ENCODE data around the gene RASL10B.

Gene RASL10B

GRCh38 chr17:35778641-35779196 is 47.3 kb downstream of the RASL10B start:
- Histone ChIP-seq H3K79me2 (ENCODE audit: insufficient read depth, low read length) (no peaks in the 10 kb centered on the region), H3K9me3 (ENCODE audit: insufficient read depth, low read length) (no peaks in the 10 kb centered on the region), H3K27me3 (ENCODE audit: low read length) (no peaks in the 10 kb centered on the region), H4K20me1 (ENCODE audit: low read depth, low read length) (no peaks in the 10 kb centered on the region), H3K27ac (ENCODE audit: low read depth, low read length) (no peak overlapping the region), H3K36me3 (ENCODE audit: low read length) (no peaks in the 10 kb centered on the region), H3K9me2 (replicated peaks; ENCODE audit: insufficient read depth, low read length) (no peaks in the 10 kb centered on the region), H2AFZ (ENCODE audit: low read depth, low read length, severe bottlenecking) (no peak overlapping the region), H3K4me2 (ENCODE audit: low read depth, low read length, poor library complexity, severe bottlenecking) (no peak overlapping the region), H3K4me3 (ENCODE audit: insufficient read depth, low read length, poor library complexity, severe bottlenecking) (no peak overlapping the region), H3K9ac (ENCODE audit: low read length) (no peak overlapping the region), H3F3A (ENCODE audit: insufficient read depth) (no peaks in the 10 kb centered on the region)
- TF ChIP-seq EZH2phosphoT487 (conservative IDR thresholded peaks at IDR 0.05; ENCODE audit: low read length) = no peak
- TF ChIP-seq CTCF (IDR thresholded peaks at IDR 0.05; ENCODE audit: insufficient read depth, low read length, poor library complexity, severe bottlenecking) = no peak

- no peaks in the 10 kb centered on the region for H3F3A ChIP-seq (ENCODE audit: insufficient read depth)
- H3K9ac ChIP-seq (ENCODE audit: low read length) = no peak overlapping the region
- H3K79me2 ChIP-seq (ENCODE audit: insufficient read depth, low read length) = no peaks in the 10 kb centered on the region
- H3K4me2 ChIP-seq (ENCODE audit: low read depth, low read length, poor library complexity, severe bottlenecking) = no peak overlapping the region
- no peaks in the 10 kb centered on the region for H3K9me3 ChIP-seq (ENCODE audit: insufficient read depth, low read length)
- no peak overlapping the region for H3K27ac ChIP-seq (ENCODE audit: low read depth, low read length)
- H4K20me1 ChIP-seq (ENCODE audit: low read depth, low read length) = no peaks in the 10 kb centered on the region
- no peaks in the 10 kb centered on the region for H3K27me3 ChIP-seq (ENCODE audit: low read length)
- H3K9me2 ChIP-seq (replicated peaks; ENCODE audit: insufficient read depth, low read length) = no peaks in the 10 kb centered on the region
- H3K4me3 ChIP-seq (ENCODE audit: insufficient read depth, low read length, poor library complexity, severe bottlenecking) = no peak overlapping the region
- TF ChIP-seq CTCF (IDR thresholded peaks at IDR 0.05; ENCODE audit: insufficient read depth, low read length, poor library complexity, severe bottlenecking) (no peak), EZH2phosphoT487 (conservative IDR thresholded peaks at IDR 0.05; ENCODE audit: low read length) (no peak)
- H3K36me3 ChIP-seq (ENCODE audit: low read length) = no peaks in the 10 kb centered on the region
- no peak overlapping the region for H2AFZ ChIP-seq (ENCODE audit: low read depth, low read length, severe bottlenecking)
Observed at GRCh38 chr17:35780950-35781349, 49.5 kb downstream of the RASL10B start.

- Histone ChIP-seq H3K27ac (ENCODE audit: low read depth, low read length) (no peak overlapping the region), H4K20me1 (ENCODE audit: low read depth, low read length) (no peaks in the 10 kb centered on the region), H3K9me3 (ENCODE audit: insufficient read depth, low read length) (no peaks in the 10 kb centered on the region), H3K36me3 (ENCODE audit: low read length) (no peaks in the 10 kb centered on the region), H3K4me2 (ENCODE audit: low read depth, low read length, poor library complexity, severe bottlenecking) (no peak overlapping the region), H3K4me3 (ENCODE audit: insufficient read depth, low read length, poor library complexity, severe bottlenecking) (no peak overlapping the region), H3K9ac (ENCODE audit: low read length) (no peak overlapping the region), H3K9me2 (replicated peaks; ENCODE audit: insufficient read depth, low read length) (no peaks in the 10 kb centered on the region), H3K79me2 (ENCODE audit: insufficient read depth, low read length) (no peaks in the 10 kb centered on the region), H3F3A (ENCODE audit: insufficient read depth) (no peaks in the 10 kb centered on the region), H2AFZ (ENCODE audit: low read depth, low read length, severe bottlenecking) (no peak overlapping the region), H3K27me3 (ENCODE audit: low read length) (no peaks in the 10 kb centered on the region)
- TF ChIP-seq CTCF (IDR thresholded peaks at IDR 0.05; ENCODE audit: insufficient read depth, low read length, poor library complexity, severe bottlenecking) (no peak), EZH2phosphoT487 (conservative IDR thresholded peaks at IDR 0.05; ENCODE audit: low read length) (no peak)
Observed at GRCh38 chr17:35784895-35785294, 53.5 kb downstream of the RASL10B start.

Measured in SU-DHL-6 (cell line).